Measurements from ENCODE around the gene FAM177B.
"Not testable (repeated sequence)": the region's sequence is repeated elsewhere in the genome, so short reads cannot be mapped to it uniquely, and the experiment has no call there.

The FAM177B gene

DNA sequence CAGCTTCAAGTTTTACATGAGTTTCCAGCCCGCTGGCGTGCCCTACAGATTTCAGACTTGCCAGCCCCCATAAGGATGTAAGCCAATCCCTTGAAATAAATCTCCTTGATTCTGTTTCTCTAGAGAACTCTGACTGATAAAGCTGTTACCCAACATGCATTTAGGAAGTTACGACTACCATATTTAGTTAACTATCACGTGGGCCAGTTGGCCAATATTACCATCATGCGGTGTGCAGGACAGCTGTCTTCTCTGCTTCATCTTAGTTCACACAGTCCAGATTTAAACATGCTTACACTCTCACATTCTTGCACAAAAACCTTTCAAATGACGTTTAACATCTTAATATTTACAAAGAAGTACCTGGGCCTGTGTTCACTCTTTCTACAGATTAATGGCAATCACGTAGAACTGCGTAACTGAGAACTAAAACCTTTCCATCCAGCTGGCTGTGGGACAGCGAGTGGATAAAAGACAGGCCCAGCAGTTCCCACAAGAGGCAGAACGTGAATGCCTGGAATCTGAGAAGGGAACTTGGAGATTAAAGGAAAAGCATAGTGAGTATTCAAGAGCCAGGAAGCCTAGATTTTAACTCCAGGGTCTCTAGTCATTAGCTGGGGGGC is 20.8 kb downstream of the FAM177B start:
- DNase-seq (ENCODE audit: low read depth): no peak
- H3K4me3 ChIP-seq (ENCODE audit: low read depth, low read length): no peak overlapping the region
- TF ChIP-seq, protein P1, sequence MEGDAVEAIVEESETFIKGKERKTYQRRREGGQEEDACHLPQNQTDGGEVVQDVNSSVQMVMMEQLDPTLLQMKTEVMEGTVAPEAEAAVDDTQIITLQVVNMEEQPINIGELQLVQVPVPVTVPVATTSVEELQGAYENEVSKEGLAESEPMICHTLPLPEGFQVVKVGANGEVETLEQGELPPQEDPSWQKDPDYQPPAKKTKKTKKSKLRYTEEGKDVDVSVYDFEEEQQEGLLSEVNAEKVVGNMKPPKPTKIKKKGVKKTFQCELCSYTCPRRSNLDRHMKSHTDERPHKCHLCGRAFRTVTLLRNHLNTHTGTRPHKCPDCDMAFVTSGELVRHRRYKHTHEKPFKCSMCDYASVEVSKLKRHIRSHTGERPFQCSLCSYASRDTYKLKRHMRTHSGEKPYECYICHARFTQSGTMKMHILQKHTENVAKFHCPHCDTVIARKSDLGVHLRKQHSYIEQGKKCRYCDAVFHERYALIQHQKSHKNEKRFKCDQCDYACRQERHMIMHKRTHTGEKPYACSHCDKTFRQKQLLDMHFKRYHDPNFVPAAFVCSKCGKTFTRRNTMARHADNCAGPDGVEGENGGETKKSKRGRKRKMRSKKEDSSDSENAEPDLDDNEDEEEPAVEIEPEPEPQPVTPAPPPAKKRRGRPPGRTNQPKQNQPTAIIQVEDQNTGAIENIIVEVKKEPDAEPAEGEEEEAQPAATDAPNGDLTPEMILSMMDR (IDR thresholded peaks at IDR 0.05; ENCODE audit: control insufficient read depth, extremely low read depth, insufficient read depth): no peak

DNA sequence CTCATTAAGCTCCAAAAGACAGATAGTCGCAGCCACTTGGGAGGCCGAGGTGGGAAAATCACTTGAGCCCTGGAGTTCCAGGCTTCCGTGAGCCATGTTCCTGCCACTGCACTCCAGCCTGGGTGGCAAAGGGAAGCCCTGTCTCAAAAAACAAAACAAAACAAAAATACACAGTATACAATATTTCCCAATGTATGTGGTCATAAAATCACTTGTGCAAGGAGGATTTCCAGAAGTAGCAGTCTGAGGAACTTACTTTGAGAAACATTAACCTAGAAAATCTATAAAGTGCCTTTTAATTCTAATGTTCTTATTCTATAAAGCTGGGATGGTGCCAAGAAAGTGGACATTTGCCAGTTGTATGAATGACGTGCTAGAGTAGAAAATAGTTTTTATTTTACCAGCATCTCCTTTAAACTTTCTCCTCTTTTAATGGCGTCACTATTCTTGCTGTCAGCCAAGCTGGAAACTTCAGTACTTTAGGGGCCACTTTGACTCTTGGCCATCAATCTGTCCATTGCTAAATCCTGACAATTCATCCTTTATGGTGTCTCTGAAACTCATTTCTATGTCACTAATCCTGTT is 22.5 kb downstream of the FAM177B start:
- no peak for DNase-seq (ENCODE audit: low read depth)
- TF ChIP-seq, protein P1 (IDR thresholded peaks at IDR 0.05; ENCODE audit: control insufficient read depth, extremely low read depth, insufficient read depth): no peak
- H3K4me3 ChIP-seq (ENCODE audit: low read depth, low read length): no peak overlapping the region

- TF ChIP-seq, protein P1 (IDR thresholded peaks at IDR 0.05; ENCODE audit: control insufficient read depth, extremely low read depth, insufficient read depth): no peak
- DNase-seq (ENCODE audit: low read depth): no peak
- no peak overlapping the region for H3K4me3 ChIP-seq (ENCODE audit: low read depth, low read length)
Observed at GRCh38 chr1:222761083-222761482, 24.1 kb downstream of the FAM177B start.

DNA sequence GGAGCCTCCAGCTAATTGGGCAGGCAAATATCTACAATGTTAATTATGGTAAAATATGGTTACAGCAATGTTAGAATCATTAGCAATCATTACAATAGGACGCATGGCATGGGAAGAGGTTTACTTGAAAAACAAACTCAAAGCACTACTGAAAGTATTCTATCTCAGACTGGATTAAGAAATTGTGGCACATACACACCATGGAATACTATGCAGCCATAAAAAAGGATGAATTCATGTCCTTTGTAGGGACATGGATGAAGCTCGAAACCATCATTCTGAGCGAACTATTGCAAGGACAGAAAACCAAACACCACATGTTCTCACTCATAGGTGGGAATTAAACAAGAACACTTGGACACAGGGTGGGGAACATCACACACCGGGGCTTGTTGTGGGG is 25.2 kb downstream of the FAM177B start:
- not testable (repeated sequence) for DNase-seq (ENCODE audit: low read depth); H3K4me3 ChIP-seq (ENCODE audit: low read depth, low read length)

GRCh38 chr1:222767152-222767571 is 30.2 kb downstream of the FAM177B start:
- DNase-seq (ENCODE audit: low read depth): no peak
- no peak overlapping the region for H3K4me3 ChIP-seq (ENCODE audit: low read depth, low read length)
- TF ChIP-seq, protein P1 (IDR thresholded peaks at IDR 0.05; ENCODE audit: control insufficient read depth, extremely low read depth, insufficient read depth): no peak

- H3K4me3 ChIP-seq (ENCODE audit: low read depth, low read length): no peak overlapping the region
- TF ChIP-seq, protein P1 (IDR thresholded peaks at IDR 0.05; ENCODE audit: control insufficient read depth, extremely low read depth, insufficient read depth): no peak
- no peak for DNase-seq (ENCODE audit: low read depth)
Observed at GRCh38 chr1:222768592-222768991, 31.6 kb downstream of the FAM177B start.

DNA sequence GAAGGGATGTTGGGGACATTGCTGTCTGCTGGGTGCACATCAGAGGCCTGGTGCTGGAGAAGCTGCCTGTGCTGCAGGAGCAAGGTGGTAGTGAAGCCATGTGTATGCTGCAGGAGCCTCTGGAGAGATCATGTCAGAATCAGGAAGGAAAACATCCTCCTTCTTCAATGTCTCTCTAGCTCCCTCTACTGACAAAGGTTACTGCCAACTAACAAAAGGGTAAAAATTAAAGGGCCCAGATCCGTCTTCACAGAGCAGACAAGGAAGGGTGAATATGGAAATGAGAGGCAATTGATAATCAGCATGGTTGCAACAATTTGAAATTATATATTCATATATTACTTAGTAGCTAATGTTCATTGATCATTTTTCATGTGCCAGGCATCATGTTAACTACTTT is 32.2 kb downstream of the FAM177B start:
- DNase-seq (ENCODE audit: low read depth): no peak
- H3K4me3 ChIP-seq (ENCODE audit: low read depth, low read length): no peak overlapping the region
- TF ChIP-seq, protein P1 (IDR thresholded peaks at IDR 0.05; ENCODE audit: control insufficient read depth, extremely low read depth, insufficient read depth): 0 out of 2 replicates have a peak, but pooled peaks have one; percentile 7

Data from LNCaP clone FGC (cell line).